ENCODE measurements around the gene RTN4R.
A peak's percentile ranks its signal among the peaks of the same experiment; 100 is the strongest.
"Not testable (repeated sequence)": the region's sequence is repeated elsewhere in the genome, so short reads cannot be mapped to it uniquely, and the experiment has no call there.

Gene RTN4R

DNA sequence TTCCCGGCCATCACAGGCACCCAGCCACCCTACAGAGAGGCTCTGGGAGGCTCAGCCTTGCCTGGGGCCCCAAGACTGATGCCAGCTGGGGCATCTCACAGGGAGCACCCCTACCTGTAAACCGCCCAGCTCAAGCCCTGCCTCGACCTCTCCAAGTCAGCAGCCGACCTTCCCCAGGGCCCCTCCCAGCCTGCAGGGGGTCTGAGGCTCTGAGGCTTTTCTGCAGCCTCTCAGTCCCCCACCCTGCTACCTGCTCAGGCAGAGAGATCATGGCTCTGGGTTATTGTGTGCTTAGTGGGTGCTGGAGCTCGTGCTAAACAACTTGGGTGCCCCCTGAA is 23.1 kb upstream of the RTN4R start:
- TF ChIP-seq, protein P1, sequence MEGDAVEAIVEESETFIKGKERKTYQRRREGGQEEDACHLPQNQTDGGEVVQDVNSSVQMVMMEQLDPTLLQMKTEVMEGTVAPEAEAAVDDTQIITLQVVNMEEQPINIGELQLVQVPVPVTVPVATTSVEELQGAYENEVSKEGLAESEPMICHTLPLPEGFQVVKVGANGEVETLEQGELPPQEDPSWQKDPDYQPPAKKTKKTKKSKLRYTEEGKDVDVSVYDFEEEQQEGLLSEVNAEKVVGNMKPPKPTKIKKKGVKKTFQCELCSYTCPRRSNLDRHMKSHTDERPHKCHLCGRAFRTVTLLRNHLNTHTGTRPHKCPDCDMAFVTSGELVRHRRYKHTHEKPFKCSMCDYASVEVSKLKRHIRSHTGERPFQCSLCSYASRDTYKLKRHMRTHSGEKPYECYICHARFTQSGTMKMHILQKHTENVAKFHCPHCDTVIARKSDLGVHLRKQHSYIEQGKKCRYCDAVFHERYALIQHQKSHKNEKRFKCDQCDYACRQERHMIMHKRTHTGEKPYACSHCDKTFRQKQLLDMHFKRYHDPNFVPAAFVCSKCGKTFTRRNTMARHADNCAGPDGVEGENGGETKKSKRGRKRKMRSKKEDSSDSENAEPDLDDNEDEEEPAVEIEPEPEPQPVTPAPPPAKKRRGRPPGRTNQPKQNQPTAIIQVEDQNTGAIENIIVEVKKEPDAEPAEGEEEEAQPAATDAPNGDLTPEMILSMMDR (IDR thresholded peaks at IDR 0.05) = no peak
- no peak overlapping the region for H3K27ac ChIP-seq
- no peak for DNase-seq (ENCODE audit: low spot score)

DNA sequence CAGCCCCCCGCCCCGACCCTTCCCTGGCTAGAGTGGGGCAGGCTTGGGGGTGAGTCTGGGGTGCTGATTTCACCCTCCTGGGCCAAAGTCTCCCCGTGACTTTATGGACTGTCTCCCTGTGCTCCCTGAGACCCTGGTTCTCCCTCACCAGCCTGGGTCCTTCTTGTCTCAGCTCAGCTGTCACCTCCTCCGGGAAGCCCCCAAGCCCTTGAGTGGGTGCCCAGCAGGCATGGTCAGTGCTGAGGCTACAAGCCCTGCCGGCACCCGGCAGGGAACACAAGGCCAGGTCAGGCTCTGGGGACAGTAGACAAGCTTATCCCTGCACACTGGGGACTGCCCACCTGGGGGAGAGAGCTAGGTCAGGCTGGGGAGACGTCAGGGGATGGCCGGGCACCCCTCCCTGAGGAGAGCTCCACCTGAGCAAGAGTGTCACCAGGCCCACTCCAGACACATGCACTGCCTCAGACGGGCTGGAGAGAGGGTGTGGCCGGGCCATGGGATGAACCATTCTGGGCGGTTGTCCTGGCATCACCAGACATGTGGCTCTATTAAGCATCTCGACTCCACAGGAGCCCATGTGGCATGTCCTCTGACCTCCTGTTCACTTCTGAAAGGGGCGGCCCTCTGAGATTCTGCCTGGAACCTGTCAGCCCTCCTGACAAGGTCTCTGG is 22.6 kb upstream of the RTN4R start:
- no peak for DNase-seq (ENCODE audit: low spot score)
- H3K27ac ChIP-seq = no peak overlapping the region
- H3K4me3 ChIP-seq = no peak overlapping the region
- TF ChIP-seq, protein P1 (IDR thresholded peaks at IDR 0.05) = no peak

More for the DNA sequence above, 23.1 kb upstream of the RTN4R start:
- H3K4me3 ChIP-seq = no peak overlapping the region

DNA sequence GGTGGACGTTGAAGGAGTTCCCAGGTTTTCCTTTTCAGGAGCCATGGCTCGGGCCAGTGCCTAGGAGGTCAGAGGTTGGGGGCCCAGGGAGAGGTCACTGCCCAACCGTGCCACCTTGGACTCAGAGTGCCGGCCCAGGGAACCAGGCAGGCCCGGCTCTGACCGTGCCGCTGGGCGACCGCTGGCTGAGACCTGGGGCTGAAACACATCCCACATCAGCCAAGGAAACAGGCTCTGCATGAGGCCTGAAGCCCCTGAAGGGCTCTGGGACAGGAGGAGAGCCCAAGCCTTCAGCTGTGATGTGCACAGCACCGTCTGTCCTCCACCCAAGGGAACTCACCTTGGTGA is 21.9 kb upstream of the RTN4R start:
- TF ChIP-seq, protein P1 (IDR thresholded peaks at IDR 0.05) = no peak
- no peak for DNase-seq (ENCODE audit: low spot score)
- Histone ChIP-seq H3K4me3 (no peak overlapping the region), H3K27ac (no peak overlapping the region)

DNA sequence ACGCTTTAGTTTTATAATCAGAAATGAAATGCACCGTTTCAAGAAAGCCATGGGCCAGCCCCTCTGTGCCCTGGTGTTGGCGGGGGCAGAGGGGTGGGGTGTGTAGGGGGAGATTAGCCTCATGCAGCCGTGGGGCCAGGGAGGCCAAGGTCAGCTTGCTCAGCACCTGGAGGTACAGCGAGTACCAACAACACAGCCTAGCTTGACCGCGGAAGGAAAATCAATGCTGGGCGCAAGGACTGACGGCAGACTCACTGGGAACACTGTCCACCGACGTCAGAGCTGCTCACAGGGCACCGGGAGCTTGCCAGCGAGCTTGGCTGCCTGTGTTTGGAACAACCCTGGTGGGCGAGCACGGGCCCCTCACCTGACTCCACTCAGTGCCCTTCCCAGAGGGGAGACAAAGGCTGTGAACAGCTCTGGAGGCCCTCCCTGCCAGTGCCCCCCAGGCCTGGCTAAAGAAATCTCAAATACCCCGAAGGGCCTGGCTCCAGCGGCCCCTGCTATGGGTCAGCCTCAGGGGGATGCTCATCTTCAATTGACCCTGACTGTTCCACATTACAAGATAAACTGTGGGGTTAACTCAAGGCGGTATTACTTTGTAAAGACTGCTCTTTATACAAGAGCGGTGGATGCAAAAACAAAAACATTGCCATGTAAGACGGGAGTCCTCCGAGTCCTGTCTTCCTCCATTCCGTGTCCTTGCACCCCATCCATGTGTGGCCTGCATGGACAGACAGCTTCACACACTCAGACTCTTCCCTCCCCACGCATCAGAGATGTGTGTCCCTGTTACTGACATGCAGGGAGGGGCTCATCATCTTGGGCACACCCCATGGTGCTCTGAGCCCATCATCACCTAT is 21.3 kb upstream of the RTN4R start:
- H3K27ac ChIP-seq; DNase-seq (ENCODE audit: low spot score): not testable (repeated sequence)

DNA sequence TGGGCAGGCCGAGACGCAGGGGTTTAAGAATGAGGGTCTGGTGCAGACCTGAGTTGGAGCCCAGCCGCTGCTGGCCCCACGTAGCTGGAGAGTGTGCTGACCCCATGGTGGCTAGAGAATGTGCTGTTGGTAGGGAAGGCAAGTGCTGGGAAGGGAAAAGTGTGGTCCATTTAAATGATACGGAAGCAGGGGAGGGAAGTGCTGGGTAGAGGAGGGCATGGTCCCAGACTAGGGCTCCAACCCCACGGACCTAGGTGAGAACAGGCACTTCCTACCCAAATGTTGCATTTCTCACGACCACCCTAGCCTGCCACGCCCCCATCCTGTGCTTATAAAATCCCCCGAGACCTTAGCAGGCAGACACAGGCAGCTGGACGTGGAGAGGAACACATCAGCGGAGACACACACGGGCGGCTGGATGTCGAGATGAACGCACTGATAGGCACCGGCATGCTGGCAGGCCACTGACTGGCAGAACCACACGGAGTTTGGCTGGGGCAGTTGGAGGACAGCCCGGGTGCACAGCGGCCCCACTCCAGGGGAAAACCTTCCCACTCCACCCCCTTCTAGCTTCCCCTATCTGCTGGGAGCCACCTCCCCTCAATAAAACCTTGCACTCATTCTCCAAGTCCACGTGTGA is 18.8 kb upstream of the RTN4R start:
- not testable (repeated sequence) for H3K4me3 ChIP-seq; DNase-seq (ENCODE audit: low spot score); H3K27ac ChIP-seq

More for the DNA sequence above, 21.3 kb upstream of the RTN4R start:
- H3K4me3 ChIP-seq = not testable (repeated sequence)

DNA sequence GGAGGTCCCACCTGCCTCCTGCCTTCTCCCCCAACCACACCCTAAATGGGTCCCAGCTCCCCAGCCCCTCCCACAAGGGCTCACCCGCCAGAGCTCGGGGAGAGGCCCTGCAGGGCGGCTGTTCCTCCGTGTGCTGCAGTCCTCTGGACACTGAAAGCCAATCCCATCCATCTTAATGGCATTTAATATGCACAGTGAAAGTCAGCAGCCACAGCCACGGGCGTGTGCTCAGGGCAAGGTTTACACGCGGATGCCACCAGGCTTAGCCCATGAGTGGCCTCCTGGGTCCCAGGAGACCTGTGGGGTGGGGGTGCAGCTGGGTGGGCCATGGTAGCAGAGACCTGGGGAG is 18.2 kb upstream of the RTN4R start:
- not testable (repeated sequence) for H3K27ac ChIP-seq; H3K4me3 ChIP-seq; DNase-seq (ENCODE audit: low spot score)

DNA sequence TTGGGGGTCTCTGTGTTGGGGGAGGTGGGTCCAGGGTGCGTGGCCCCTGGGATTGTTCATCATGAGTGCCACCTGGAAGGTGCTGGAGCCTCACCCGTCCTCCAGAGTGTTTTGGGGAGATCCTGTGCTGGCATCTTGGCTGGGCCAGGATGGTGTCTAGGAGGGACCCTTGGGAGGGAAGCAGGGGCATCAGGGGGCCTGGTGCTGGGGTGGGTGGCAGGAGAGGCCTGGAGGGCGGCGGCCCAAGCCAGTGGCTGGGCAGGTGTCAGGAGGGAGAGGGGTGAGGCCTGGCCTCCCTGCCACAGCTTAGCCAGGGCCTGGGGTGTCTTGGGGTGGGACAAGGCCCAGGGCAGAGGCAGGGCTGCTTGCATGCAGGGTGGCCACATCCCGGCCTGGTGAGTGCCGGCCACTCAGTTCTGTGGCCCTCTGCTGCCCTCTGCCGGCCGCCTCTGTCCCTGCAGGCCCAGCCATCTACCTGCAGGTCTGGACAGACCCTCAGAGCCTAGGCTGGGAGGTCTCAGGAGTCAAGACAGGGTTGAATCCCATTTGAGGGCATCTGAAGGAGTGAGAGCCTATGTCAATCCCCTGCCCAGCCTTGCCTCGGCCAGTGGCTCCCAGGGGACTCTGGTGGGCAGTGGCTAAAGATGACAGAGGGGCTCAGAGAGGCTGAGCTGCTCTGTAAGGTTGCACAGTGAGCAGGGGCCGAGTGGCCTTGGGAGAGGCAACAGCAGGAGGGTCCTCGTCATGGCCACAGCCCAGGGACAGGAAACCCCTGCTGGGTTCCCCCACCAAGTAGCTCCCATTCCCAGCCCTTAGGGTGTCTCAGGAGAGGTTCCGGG is 17.6 kb upstream of the RTN4R start:
- not testable (repeated sequence) for DNase-seq (ENCODE audit: low spot score)
- TF ChIP-seq, protein P1 (IDR thresholded peaks at IDR 0.05) = peak; percentile 63

DNA sequence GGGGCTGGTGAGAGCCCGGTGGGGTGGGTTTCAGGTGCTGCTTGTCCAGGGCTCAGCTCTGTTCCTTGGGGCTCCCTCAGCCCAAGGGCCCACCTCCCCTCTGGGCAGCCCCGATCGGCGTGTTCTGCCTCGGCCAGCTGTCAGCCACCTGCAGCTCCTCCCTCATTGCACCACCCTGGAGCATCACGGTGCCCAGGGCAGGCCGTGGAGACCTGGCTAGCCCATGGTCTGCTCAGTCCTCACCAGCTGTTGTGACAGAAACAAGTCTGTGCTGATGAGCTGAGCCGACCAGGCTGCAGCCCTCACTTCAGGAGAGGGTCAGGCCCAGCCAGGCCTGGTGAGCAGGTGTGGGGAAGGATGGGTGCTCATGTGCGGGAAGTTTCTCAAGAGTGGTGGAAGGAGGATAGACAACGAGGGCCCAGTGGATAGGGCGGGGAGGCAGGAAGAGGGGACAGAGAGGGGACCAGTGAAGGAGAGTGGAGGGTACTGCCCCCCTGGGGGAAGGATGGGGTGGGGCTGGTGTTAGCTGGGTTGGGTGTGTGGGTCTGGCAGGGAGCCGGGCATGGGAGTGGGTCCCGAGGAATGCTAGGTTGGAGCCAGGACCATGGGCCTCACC is 16.5 kb upstream of the RTN4R start:
- no peak overlapping the region for H3K4me3 ChIP-seq
- H3K27ac ChIP-seq = no peak overlapping the region
- DNase-seq (ENCODE audit: low spot score) = no peak
- TF ChIP-seq, protein P1 (IDR thresholded peaks at IDR 0.05) = no peak

More for the DNA sequence above, 17.6 kb upstream of the RTN4R start:
- H3K27ac ChIP-seq, H3K4me3 ChIP-seq: not testable (repeated sequence)

Data from coronary artery (tissue), 2 donors.